ENCODE data around the gene KCNK16. TPM values are rescaled to one million over a fixed set of nuclear protein-coding genes. Genes with fewer than 3 reads are reported as not detected.

KCNK16 gene
- not detected for total RNA-seq
- long read RNA-seq: 0 reads

DNA sequence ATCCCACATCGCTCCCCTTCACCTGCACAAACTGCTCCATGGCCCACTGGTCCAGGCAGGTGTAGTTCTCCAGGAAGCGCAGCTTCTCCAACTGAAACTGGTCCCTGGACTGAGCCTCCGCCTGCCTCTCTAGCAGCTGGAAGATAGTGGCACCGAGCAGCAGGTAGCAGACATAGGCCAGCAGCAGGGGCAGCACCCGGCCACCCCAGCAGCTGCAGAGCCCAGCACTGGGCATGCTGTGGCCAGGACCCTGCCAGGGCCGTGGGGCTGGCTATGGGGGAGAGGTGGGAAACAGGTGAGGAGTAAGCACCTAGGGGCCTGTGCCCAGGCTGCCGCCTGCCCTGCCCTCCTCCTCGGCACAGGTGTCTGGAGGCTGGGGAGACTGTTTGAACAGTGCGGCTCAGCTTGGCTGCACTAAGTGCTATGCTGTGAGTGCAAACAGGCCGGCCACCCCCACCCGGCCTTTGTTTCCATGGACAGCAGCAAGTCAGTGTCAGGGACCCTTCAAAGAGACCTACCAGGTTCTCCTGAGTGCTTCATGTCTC lies at the start of gene KCNK16:
TSS of gene KCNK16 (minus strand) at position 397 of the 545 bp plus-strand sequence. CDS start at position 235, 162 bp downstream.
- DNase-seq: no peak
- intact Hi-C loops (cut with DNase I): no loop called here
- H3K27ac ChIP-seq: no peak within 1 kb of the TSS
- H3K36me3 ChIP-seq: no peaks in the 10 kb centered on the region
- no peak for ATAC-seq
- TF ChIP-seq, protein P1, sequence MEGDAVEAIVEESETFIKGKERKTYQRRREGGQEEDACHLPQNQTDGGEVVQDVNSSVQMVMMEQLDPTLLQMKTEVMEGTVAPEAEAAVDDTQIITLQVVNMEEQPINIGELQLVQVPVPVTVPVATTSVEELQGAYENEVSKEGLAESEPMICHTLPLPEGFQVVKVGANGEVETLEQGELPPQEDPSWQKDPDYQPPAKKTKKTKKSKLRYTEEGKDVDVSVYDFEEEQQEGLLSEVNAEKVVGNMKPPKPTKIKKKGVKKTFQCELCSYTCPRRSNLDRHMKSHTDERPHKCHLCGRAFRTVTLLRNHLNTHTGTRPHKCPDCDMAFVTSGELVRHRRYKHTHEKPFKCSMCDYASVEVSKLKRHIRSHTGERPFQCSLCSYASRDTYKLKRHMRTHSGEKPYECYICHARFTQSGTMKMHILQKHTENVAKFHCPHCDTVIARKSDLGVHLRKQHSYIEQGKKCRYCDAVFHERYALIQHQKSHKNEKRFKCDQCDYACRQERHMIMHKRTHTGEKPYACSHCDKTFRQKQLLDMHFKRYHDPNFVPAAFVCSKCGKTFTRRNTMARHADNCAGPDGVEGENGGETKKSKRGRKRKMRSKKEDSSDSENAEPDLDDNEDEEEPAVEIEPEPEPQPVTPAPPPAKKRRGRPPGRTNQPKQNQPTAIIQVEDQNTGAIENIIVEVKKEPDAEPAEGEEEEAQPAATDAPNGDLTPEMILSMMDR (IDR thresholded peaks at IDR 0.05): no peak
- H3K4me1 ChIP-seq: no peaks in the 10 kb centered on the region
- no peak within 1 kb of the TSS for H3K4me3 ChIP-seq
- H3K9me3 ChIP-seq: no peaks in the 10 kb centered on the region
- no peaks in the 10 kb centered on the region for H3K27me3 ChIP-seq

- intact Hi-C loops (cut with DNase I): no loop called here
- Histone ChIP-seq H3K27ac (no peak overlapping the region), H3K4me1 (no peaks in the 10 kb centered on the region), H3K9me3 (no peaks in the 10 kb centered on the region), H3K4me3 (no peak overlapping the region), H3K27me3 (no peaks in the 10 kb centered on the region), H3K36me3 (no peaks in the 10 kb centered on the region)
- ATAC-seq (no peak), DNase-seq (no peak)
- TF ChIP-seq, protein P1 (IDR thresholded peaks at IDR 0.05): no peak
Observed at GRCh38 chr6:39370390-39370789, 47.9 kb upstream of the KCNK16 start.

GRCh38 chr6:39369987-39370386 lies 47.5 kb upstream of the KCNK16 start:
- H3K4me1 ChIP-seq: no peaks in the 10 kb centered on the region
- TF ChIP-seq, protein P1 (IDR thresholded peaks at IDR 0.05): peak; percentile 7
- ATAC-seq: no peak
- no peak for DNase-seq
- no peaks in the 10 kb centered on the region for H3K9me3 ChIP-seq
- H3K36me3 ChIP-seq: no peaks in the 10 kb centered on the region
- no peaks in the 10 kb centered on the region for H3K27me3 ChIP-seq
- no peak overlapping the region for H3K4me3 ChIP-seq
- no peak overlapping the region for H3K27ac ChIP-seq
- intact Hi-C loops (cut with DNase I): no loop called here

DNA sequence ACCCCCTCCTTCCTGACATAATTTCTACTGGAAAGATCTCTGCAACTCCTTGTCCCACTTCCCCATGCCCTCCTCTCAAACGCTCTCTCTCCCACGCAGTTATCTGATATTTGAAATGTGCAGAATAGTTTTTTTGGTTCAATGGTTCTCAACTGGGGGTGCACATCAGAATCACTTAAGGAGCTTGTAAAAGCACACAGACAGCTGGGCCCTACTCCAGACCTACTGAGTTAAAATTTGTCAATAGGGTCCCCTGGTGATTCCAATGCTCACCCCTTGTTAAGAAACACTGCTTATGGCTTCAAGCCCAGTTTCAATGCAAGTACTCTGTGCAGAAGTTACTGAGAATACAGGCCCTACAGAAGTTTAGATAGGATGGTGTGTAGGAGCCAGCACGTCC lies 45.2 kb upstream of the KCNK16 start:
- ATAC-seq (no peak), DNase-seq (no peak)
- Histone ChIP-seq H3K36me3 (no peaks in the 10 kb centered on the region), H3K27ac (no peak overlapping the region), H3K9me3 (no peaks in the 10 kb centered on the region), H3K4me3 (no peak overlapping the region), H3K27me3 (no peaks in the 10 kb centered on the region), H3K4me1 (no peaks in the 10 kb centered on the region)
- TF ChIP-seq, protein P1 (IDR thresholded peaks at IDR 0.05): no peak
- intact Hi-C loops (cut with DNase I): no loop called here

- ATAC-seq: no peak
- no peaks in the 10 kb centered on the region for H3K9me3 ChIP-seq
- H3K4me3 ChIP-seq: no peak overlapping the region
- H3K36me3 ChIP-seq: no peaks in the 10 kb centered on the region
- no peak overlapping the region for H3K27ac ChIP-seq
- TF ChIP-seq, protein P1 (IDR thresholded peaks at IDR 0.05): no peak
- no peaks in the 10 kb centered on the region for H3K4me1 ChIP-seq
- H3K27me3 ChIP-seq: no peaks in the 10 kb centered on the region
- no peak for DNase-seq
- intact Hi-C loops (cut with DNase I): no loop called here
Observed at GRCh38 chr6:39366931-39367618, 44.6 kb upstream of the KCNK16 start.

Data from upper lobe of right lung (tissue), 1 donor.